HG03175 (cell line): ENCODE measurements around the gene GNB1.
"Not testable (repeated sequence)": the region's sequence is repeated elsewhere in the genome, so short reads cannot be mapped to it uniquely, and the experiment has no call there.

Experiments used
- ATAC-seq: cut with Tn5 transposase; IDR thresholded peaks from one replicate; pipeline ENCODE4 v1.9.1; 2021; ENCODE audit warnings: mild to moderate bottlenecking, moderate library complexity; ENCODE audit not compliant: unreplicated experiment

The GNB1 gene

GRCh38 chr1:1752190-1752589 lies 138.7 kb downstream of the GNB1 start:
- ATAC-seq, result no peak

- not testable (repeated sequence) for ATAC-seq
These were observed 140.9 kb downstream of the GNB1 start for GRCh38 chr1:1749941-1750340.

- no peak for ATAC-seq
These were observed 142.1 kb downstream of the GNB1 start for GRCh38 chr1:1748686-1749321.

- peak; percentile 89 for ATAC-seq
These were observed 144.3 kb downstream of the GNB1 start for GRCh38 chr1:1746566-1746909.

GRCh38 chr1:1745651-1746565 lies 145.0 kb downstream of the GNB1 start:
- ATAC-seq, result peak; percentile 60

- ATAC-seq, result not testable (repeated sequence)
These were observed 148.4 kb downstream of the GNB1 start for GRCh38 chr1:1742529-1742928.

GRCh38 chr1:1741013-1741412 lies 149.9 kb downstream of the GNB1 start:
- ATAC-seq, result not testable (repeated sequence)

GRCh38 chr1:1738799-1739337 lies 152.0 kb downstream of the GNB1 start:
- ATAC-seq, result not testable (repeated sequence)

- not testable (repeated sequence) for ATAC-seq
These were observed 153.0 kb downstream of the GNB1 start for GRCh38 chr1:1737675-1738590.
